ENCODE results near the gene LAMTOR2.

DNA sequence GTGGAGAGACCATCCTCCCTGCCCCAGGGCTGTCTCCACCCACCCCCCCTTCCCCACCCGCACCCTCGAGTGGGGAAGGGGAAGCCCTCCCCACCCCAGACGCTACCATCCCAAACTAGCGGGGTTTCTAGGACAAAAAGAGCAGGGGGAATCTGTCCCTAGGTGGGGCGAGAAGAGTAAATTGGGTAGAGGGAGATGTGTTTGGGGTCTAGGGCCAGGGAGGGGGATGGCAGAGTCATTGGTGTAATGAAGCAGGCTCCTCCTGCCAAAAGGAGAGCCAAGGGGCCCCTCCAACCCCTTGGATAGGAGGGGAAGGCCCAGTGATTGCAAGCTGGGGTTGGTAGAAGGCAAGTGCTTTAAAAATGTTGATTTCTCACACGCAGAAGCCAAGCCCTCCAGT, 17.7 kb downstream of the LAMTOR2 start:
- TF ChIP-seq, protein P1, sequence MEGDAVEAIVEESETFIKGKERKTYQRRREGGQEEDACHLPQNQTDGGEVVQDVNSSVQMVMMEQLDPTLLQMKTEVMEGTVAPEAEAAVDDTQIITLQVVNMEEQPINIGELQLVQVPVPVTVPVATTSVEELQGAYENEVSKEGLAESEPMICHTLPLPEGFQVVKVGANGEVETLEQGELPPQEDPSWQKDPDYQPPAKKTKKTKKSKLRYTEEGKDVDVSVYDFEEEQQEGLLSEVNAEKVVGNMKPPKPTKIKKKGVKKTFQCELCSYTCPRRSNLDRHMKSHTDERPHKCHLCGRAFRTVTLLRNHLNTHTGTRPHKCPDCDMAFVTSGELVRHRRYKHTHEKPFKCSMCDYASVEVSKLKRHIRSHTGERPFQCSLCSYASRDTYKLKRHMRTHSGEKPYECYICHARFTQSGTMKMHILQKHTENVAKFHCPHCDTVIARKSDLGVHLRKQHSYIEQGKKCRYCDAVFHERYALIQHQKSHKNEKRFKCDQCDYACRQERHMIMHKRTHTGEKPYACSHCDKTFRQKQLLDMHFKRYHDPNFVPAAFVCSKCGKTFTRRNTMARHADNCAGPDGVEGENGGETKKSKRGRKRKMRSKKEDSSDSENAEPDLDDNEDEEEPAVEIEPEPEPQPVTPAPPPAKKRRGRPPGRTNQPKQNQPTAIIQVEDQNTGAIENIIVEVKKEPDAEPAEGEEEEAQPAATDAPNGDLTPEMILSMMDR (IDR thresholded peaks at IDR 0.05; ENCODE audit: low read depth, low read length, poor library complexity, severe bottlenecking) = no peak
- no peak for TF ChIP-seq EZH2phosphoT487 (IDR thresholded peaks at IDR 0.05; ENCODE audit: borderline replicate concordance, low read length)

Measured in DOHH2 (cell line).